Stimulated activated CD4-positive, alpha-beta T cell treated with anti-CD3 and anti-CD28 coated beads, Interleukin-1b, Interleukin-23, amount 100 ng/mL, for 4 hours (primary cell): ENCODE measurements around the gene ITGA2B.
"Not testable (repeated sequence)": the region's sequence is repeated elsewhere in the genome, so short reads cannot be mapped to it uniquely, and the experiment has no call there.

ENCODE experiments used
- DNase-seq, 2 donors: peaks; one replicate each; pipeline ENCODE4 v3.0.0-alpha.2; 2020; ENCODE audit warnings: low read depth in 2 of 2

Gene ITGA2B

DNA sequence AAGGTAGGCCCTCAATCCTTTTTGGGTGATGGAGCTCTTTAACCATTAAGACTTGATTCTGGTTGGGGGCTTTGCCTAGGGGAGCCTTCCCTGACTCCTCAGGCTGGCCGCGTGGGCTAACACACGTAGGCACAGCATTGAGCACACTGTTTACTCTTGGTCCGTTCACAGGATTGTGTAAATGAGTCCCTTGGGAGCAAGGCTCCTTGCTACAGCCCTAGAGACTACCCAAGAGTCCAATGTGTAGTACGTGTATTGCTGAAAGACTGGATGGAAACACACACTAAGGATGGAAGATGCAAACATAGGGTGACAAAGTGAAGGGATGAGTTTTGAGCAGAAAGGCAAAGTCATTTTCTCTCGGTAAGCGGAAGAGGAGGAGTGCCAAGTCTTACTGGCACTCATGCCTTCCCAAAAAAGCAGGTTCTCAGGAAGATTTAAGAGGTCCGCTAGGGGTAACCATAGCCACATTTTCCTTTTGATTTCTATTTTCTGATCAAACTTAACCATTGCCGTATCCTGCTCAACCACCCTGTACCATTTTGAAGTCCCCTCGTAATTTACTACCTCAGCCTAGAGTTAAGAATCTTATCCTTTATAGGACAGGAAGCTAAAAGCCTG lies 911 bp upstream of the ITGA2B start:
- DNase-seq, result no peak

DNA sequence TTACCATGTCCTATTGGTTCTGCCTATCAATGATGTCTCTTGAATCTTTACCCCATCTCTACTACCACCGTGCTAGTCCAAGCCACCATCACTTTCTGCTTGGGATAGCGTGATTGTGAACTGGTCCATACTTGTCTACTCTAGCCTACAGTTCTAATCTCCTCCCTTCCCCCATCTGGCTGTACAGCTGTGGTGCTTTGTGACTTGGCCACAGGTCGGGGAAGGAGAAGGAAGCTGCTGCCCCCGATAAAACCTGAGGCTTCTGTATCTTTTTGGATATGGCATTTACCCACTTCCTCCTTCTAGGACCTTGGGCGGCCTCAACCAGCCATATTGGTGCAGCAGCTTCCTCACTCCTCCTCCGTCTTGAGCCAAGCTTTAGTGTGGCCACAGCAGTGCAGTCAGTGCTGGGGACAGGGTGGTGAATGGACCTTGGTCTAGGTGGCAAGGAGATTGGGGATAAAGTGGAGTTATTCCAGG lies 314 bp upstream of the ITGA2B start:
- DNase-seq, result no peak

DNA sequence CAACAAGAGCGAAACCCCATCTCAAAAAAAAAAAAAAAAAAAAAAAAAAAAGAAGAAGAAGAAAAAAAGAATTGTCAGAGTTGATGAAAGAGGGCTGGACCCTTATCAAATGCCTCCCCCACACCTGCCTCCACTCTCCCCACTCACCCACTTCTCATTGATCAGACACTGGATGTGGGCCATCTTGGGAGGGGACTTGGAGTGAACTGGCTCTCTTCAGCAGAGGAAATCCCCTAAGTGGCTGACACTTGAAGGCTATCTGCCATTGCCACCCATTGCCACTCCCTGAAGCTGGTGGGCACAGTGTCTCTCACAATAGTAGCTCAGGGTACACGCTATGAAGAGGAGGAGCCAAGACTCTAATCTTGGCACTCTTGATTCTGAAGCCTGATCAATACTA lies 1.6 kb downstream of the ITGA2B start:
- no peak for DNase-seq

DNA sequence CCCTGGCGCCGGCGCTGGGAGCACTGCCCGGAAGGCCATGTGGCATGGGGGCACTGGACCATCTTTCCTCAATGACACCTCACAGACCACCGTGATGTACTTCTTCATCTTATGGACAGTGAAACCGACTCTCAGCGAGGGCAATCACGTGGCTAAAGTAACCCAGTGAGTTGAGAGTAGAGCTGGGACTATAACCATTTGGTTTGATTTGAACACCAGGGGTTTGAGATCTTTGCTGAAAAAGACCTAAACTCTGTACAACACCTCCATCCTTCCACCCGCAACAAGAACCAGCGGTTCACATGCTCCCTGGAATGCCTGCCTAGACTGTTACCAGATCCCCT lies 3.3 kb downstream of the ITGA2B start:
- no peak for DNase-seq

DNA sequence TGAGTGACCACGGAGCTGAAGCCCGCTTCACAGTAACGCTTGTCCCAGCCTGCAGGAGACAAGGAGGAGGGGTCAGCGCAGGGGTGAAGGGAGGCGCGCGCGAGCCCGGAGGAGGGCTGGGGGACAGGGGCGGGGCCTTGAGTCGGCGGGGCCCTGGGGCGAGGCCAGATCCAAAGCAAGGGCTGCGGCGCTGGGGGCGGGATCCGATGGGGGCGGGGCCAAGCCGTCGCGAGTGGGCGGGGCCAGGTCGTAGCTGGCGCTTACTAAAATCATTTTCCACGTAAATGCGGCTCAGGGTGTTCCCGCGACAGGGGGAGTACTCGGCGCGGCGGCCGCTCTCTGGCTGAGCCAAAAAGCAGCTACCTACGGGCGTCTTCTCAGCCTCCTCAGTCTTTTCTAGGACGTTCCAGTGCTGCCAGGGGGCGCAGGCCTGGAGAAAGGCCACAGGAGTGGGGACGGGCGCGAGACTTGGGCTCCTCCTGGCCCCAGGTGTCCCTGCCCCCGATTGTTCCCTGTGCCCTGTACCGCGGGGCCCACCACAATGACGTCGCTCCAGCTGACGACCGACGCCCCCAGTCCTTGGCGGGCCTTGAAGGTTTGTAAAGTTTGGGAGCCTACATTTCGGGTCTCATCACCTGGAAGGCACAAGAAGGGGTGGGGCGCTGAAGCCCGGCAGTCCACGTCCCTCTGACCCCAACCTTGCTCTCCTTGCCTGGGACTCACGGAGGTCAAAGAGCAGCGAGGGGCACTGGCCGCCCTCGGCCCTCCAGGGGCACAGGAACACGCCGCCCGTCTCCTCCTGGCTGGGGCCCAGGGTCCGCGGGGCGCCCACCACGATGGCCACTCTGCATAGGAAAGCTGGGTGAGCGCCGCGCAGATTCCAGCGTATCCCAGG lies 3.9 kb downstream of the ITGA2B start:
- DNase-seq, result peak; percentile 82 to 88

DNA sequence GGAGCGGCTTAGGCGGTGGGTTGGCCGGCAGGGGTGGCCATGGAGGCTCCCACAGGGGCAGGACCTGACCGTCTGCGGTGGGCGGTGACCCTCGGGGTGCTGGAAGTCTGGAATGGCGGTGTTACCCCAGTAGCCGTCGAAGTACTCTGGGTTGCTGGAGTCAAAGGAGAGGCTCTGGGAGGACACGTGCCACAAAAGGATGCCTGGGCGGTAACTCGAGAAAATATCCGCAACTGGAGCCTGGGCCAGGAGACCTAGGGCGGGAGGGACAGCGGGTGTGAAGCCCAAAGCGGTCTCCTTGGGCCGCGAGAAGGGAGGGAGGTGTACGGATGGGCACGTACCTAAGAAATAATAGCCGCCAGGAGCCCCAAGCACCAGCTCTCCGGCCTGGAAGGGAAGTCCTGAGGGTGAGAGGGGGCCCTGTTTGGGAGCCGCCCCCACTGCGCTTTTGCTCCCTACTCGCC lies 4.6 kb downstream of the ITGA2B start:
- DNase-seq, result no peak

DNA sequence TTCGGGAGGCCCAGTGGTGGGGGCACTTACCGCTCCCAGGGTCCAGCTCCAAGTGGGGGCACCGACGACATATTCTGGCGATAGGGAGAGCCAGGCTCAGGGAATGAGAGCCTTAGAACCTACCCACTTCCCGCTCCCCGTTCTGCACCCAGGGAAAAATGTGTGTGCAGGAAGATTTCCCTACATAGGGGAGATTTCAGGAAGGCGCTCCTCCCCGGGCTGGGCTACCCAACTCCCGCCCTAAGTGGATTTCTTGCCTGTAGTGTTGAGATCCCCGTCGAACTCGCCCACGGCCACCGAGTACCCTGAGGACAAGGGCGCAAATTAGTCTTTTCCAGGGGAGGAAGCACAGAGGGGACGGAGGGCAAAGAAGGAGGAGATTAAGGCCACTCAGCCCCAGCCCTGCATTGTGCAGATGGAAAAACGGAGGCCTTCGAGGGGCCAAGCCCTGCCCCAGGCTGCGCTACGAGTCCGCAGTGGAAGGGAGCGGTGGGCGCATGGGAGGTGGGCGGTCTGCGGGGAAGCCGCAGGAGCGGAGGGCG lies 5.1 kb downstream of the ITGA2B start:
- no peak for DNase-seq

DNA sequence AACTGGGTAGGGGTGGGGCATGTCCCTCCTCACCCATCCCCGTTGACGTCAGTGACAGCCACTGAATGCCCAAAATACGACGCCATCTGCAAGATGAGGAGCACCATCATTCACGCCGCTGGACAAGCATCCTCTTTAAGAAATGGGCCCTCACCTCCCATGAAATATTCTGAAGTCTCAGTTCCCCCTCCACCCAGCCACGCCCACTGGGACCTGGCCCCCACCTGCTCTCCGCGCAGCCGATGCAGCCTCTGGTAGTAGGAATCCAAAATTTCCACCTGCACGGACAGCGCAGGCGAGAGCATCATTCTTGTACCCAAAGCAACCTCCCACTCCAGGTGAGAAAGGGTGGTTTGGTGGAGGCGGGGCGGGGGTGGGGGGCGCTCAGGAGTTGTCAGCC lies 5.6 kb downstream of the ITGA2B start:
- no peak for DNase-seq

DNA sequence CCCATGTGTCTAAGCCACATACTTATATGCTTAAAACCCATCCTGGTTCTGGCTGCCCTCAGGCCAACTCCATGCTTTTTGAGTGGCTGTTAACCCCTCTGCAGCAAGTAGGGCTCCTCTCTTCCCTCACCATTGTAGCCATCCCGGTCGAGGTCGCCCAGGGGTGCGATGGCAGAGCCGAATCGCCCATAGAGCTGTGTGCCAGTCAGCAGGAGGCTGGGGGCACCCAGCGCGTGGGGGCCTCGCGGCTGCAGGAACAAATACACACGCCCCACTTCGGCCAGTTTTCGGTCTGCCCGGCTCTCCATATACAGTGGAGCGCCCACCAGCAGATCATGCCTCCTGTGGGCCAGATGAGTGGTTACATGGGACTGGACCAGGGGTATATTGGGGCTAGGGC lies 6.1 kb downstream of the ITGA2B start:
- DNase-seq, result no peak

DNA sequence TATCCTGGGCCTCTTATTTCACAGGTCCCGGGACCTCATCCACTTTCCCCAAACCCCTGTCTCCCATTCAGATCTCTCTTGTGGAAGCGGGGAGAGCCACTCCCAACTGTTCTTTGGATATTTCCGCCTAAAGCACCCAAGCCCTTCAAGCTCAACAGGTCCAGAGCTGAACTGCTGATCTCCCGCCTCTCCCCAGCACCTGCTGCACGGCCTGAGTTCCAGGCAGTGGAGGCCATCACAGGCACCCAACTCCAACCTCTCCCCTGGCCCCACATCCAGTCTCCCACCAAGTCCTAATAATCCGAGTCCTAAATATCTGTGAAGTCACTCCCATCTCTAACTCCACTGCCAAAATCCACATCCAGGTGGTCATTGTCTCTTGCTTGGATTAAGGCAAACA lies 6.5 kb downstream of the ITGA2B start:
- DNase-seq, result no peak

DNA sequence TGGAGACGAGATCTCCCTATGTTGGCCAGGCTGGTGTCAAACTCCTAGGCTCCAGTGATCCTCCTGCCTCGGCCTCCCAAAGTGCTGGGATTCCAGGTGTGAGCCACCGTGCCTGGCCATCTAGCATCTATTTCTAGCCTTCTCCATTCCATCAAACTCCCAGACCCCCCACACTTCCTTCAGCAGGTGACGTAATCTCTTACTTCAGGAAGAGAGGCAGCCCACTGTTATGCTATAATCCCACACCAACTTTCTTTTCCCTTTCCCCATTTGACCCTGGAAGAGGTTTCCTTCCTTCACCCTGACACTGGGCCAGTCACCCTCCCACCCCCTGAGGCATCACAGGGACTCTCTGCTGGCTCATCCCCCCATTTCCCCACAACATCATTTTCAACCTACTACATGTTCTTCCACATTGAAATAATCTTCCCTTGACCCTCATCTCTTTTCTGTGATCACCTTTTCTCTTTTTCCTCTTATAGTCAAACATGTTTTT lies 7.6 kb downstream of the ITGA2B start:
- no peak for DNase-seq

DNA sequence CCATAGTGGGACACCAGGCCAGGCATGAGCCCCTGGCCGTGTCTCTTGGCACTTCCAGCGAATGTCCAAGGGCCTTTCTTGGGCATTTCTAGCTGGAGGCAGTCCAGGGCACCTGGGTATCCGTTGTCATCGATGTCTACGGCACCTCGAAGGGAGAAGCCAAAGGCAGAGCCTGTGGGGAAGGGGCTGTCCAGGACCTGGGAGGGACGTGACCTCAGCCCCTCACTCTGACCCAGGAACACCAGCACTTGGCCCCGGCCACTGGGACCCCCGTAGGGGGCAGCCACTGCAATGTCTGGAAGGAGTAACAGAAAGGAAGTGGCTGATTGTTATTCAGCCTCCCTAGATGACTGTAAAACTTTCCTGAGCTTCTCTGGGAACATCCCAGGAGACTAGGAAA lies 8.7 kb downstream of the ITGA2B start:
- DNase-seq, result no peak

DNA sequence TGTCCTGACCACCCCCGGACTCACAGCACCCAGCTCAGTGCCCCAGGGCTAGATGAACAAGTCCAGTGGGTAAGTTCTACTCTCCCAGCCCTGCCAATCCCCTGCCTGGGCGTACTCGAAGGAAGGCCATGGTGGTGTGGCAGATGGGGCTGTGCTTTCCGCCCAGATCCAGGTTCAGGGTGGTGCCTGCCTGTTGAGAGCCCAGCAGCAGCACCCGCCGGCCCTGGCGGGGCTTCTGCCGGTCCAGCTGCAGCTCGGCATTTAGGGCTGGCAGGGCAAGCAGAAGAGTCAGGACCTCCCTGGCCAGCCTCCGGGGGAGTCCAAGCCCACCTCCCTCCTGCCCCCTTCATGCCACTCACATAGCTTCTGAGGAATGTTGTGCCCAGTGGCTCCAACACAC lies 9.6 kb downstream of the ITGA2B start:
- no peak for DNase-seq

DNA sequence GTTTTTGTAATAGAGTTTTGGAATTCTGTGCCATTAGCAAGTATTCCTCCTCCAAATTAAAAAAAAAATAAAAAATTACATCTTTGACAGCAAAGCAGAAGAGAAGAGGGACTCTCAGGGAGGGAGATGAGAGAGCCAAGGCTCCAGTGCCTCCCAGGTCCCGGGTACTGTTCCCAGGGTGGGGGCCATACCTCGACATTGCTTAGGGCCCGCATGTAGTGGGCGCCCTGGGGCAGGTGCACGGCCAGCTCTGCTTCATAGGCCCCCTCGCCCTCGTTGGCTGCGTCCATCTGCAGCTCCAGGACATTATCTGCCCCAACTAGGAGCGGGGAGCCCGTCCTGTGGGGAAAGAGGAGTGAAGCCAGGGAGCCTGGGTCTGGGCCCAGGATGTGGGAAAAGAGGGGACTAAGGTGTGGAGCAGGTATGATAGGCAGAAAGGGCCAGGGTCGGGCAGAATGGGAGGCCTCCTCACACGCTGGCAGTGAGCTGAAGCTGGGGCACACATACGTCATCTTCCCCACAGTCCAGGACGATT lies 11.2 kb downstream of the ITGA2B start:
- DNase-seq, result no peak

DNA sequence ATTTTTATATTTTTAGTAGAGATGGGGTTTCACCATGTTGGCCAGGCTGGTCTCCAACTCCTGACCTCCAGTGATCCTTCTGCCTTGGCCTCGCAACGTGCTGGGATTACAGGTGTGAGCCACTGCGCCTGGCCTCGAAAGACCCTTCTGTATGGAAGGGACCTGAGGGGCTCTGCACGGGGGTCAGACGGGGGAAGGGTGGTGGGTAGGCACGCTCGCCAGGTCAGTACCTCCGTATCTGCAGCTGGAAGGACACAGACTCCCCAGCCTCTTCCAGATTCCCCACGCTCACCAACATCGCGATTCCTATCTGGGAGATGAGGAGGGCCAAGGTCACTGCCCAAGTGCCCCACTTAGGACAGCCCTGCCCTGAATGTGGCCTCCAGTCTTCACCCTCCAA lies 12.7 kb downstream of the ITGA2B start:
- no peak for DNase-seq

DNA sequence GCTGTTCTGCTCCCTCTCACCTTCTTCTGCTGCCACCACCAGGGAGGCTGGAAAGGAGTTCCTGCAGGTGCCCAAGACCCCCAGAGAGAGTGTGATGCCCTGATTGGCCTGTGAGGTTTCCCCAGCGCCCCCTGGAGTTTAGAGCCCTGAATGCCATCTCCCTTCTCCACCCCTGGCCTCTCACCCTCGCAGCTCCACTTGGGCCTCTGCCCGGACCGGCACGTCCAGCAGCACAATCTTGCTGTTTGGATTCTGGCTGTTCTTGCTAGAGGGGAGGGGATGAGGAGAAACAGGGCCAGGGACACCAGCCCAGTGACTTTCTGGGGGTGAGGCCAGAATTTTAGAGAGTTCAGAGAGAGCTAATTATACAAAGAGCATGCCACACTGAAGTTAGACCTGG lies 13.3 kb downstream of the ITGA2B start:
- DNase-seq, result no peak

DNA sequence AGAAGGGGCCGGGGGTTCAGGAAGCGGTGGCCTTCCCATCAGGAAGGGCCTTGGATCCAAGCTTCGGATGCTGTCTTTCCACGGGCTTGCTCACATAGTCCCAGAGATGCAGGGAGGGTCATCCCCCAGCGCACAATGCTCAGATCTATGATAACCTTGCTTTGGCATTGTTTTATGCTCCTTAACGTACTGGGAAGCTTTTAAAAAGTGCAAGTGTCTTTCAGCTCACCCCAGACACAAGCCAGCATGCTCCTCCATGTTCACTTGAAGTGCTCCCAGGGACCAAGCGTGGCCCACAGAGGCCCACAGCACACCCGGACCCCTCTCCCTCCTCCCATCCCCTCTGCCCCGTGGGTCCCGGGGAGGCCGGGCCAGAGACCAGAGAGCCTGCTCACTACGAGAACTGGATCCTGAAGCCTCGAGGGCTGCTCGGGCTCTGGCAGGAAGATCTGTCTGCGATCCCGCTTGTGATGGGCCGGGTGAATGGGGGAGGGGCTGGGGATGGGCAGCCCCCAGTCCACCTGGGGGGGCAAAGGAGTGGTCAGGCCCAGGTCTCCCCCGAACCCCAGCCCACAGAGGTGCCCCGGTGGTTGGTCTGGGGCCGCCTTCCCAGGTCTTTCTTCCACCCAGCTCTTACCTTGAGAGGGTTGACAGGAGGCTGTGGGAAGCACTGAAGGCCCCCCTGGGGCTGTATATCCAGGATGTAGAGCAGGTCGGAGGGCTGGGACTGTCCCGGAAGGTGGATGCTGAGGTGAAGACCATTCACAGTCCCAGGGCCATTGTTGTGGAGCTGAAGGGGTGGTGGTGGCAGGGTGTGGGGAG lies 14.0 kb downstream of the ITGA2B start:
- DNase-seq, result no peak

DNA sequence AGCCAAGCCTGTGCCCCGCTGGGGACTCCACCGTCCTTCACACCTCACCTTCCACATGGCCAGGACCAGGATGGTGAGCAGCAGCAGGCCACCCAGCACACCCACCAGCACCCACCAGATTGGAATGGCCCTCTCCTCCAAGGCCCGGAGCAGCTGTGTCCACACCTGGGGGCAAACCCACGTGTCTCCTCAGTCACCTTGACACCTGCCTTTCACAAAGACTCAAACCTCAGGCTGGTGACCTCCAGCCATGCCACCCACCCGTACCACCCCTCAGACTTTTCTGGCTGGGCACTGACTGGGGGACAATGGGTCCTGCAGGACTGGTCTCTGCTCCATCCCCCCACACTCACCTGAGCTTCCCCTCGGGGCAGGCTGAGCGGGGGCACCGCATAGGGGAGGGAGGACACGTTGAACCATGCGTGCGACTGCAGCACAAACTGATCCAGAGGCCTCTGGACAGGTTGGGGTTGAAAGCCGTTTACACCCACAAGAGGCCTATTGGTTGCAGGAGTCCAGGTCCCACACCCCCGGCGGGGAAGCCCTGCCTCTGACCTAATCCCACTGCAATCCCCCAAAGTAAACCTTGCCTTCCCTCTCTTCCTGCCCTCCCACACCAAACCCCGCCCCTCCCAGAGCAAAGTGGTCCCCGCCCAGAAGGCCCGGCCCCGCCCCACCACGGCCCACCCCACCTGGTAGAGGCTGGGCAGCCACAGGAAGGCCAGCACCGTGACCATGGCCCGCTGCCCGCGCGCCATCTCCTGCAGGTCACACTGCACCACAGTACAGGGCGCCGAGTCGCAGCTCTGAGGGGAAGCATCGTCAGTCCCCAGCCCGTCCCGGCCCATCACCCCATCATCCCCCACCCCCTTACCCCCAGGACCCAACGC lies 14.9 kb downstream of the ITGA2B start:
- DNase-seq, result no peak

DNA sequence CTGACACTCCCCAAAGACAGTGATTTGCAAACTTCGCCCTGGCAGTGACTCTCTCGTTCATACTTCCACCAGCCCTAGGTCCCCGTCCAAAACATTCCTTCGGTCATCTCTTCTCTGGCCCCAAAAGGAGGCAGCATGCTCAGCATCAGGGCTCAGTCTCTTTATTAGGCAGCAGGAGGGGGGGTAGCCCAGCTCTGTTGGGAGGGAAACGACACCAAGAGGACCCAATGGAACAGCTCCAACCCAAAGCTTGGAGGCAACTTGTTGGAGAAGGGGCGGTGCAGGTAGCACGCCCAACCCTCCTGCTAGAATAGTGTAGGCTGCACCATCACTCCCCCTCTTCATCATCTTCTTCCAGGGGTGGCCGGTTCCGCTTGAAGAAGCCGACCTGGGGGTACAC lies 17.4 kb downstream of the ITGA2B start:
- DNase-seq, result no peak

DNA sequence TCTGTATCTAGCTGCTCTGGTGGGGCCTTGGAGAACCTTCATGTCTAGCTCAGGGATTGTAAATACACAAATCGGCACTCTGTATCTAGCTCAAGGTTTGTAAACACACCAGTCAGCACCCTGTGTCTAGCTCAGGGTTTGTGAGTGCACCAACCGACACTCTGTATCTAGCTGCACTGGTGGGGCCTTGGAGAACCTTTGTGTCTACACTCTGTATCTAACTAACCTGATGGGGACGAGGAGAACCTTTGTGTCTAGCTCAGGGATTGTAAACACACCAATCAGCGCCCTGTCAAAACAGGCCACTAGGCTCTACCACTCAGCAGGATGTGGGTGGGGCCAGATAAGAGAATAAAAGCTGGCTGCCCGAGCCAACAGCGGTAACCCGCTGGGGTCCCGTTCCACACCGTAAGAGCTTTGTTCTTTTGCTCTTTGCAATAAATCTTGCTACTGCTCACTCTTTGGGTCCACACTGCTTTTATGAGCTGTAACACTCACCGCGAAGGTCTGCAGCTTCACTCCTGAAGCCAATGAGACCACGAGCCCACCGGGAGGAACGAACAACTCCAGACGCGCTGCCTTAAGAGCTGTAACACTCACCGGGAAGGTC lies 19.9 kb downstream of the ITGA2B start:
- not testable (repeated sequence) for DNase-seq
